Mucosa of rectum (tissue), 2 donors: ENCODE results near the gene BACH2.

Source experiments
- H3K27ac ChIP-seq, 2 donors: one replicate each; pipeline ENCODE4 v1.7.0; 2013; ENCODE audit warnings: inconsistent platforms in 2 of 2, low read depth in 2 of 2, low read length in 2 of 2
- H3K27me3 ChIP-seq, 2 donors: one replicate each; pipeline ENCODE4 v1.7.0; 2013; ENCODE audit warnings: low read length in 2 of 2; ENCODE audit not compliant: control insufficient read depth in 2 of 2, insufficient read depth in 2 of 2
- H3K36me3 ChIP-seq, 2 donors: one replicate each; pipeline ENCODE4 v1.7.0; 2013; ENCODE audit warnings: low read length in 2 of 2; ENCODE audit not compliant: control insufficient read depth in 2 of 2, insufficient read depth in 2 of 2
- H3K4me1 ChIP-seq, 2 donors: one replicate each; pipeline ENCODE4 v1.7.0; 2013; ENCODE audit warnings: low read length in 2 of 2, mild to moderate bottlenecking in 1 of 2; ENCODE audit not compliant: control insufficient read depth in 2 of 2, insufficient read depth in 2 of 2
- H3K4me3 ChIP-seq, 2 donors: one replicate each; pipeline ENCODE4 v1.7.0; 2013; ENCODE audit warnings: low read length in 2 of 2
- H3K9ac ChIP-seq, 2 donors: one replicate each; pipeline ENCODE4 v1.7.0; 2013; ENCODE audit warnings: low read length in 2 of 2, low read depth in 1 of 2, mild to moderate bottlenecking in 1 of 2
- H3K9me3 ChIP-seq, 2 donors: one replicate each; pipeline ENCODE4 v1.7.0; 2013; ENCODE audit warnings: low read length in 2 of 2; ENCODE audit not compliant: control insufficient read depth in 2 of 2
- donor health status: healthy.
- donor health status: Normal muscosa, but diverticular disease.

BACH2 gene

DNA sequence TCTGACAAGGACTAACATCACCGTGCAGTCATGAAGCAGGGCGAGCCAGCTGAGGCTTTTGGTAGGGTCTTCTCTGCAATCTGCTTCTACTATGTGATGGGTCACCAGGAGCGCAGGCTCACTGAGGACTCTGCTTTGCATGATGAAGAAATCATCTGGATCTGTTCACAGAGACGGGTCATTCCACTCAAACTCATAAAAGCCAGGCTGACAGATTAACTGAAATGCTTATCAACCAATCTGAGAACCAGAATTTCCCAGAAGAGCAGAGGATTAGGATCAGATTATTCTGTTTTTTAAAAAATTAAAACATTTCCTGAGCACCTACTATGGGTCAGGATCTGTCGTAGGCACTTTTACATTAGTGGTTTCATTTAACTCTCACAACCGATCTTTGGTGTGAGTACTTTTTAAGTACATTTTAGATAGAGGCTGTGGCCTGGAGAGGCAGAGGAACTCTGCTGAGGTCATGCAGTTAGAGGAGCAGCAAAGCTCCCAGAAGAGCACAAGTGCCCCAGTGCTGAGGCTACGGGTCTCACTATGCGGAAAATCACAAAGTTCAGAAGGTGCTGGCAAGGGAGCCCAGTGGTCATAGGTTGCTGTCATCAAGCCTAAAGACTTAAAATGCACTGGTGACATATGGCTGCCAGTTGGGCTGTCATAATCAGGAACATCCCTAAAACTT, 109.1 kb downstream of the BACH2 start:
- Histone ChIP-seq H3K27me3 (no peaks in the 10 kb centered on the region), H3K4me1 (peaks cover 0 to 4% of the 10 kb centered on the region in 2 donors), H3K4me3 (no peak overlapping the region), H3K27ac (peak overlapping the region in 1 of 2 donors; percentile 5), H3K9me3 (no peaks in the 10 kb centered on the region), H3K36me3 (no peaks in the 10 kb centered on the region), H3K9ac (no peak overlapping the region)

DNA sequence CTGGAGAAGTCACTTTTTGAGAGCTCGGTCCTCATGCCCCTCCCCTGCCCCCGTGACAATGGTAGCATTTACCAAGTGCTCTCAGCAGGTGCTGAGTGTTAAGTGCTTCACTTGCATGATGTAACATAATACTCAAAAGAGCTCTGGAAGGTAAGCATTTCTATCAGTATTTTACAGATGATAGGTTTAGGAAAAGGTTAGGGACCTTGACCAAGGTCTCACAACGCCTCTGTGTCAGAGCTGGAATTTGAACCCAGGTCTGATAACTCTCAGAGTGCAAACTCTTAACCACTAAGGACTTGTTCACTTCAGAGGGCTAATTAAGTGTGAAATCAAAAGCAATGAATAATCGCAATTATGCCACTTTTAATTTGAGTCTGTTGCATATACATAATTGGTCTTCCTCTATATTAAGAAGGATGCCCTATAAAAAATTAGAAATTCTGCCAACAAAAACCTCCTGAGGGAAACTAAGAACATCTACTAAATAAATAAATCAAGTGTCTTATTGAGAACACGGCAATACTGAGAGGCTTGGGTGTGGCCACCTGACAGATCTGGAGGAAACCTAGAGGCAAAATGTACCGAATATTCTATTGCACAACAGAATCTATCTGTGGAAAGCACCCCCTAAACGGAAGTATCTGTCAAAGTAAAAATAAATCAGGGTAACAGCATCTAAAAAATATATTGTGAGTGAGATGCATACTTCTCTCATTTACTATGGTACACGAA, 109.8 kb downstream of the BACH2 start:
- Histone ChIP-seq H3K27ac (no peak overlapping the region), H3K9me3 (no peaks in the 10 kb centered on the region), H3K36me3 (no peaks in the 10 kb centered on the region), H3K9ac (no peak overlapping the region), H3K27me3 (no peaks in the 10 kb centered on the region), H3K4me1 (peaks cover 0 to 4% of the 10 kb centered on the region in 2 donors), H3K4me3 (no peak overlapping the region)

DNA sequence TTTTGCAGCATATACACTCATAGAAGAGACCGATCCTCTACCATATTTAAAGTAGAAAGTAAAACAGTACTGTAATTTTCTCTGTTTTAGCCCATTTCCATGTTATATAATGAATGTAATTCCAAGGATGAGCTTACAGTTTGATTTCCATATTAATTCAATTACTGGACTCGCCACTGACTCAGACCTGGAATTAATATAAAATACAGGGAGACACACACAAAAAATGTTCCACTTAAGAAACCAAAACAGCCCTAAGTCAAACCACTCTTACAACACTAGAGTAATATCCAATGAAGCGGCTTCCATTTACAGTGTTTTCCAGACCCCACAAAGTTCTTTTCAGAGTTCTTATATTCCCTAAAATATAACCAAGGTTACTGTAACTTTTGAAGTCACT, 110.6 kb downstream of the BACH2 start:
- Histone ChIP-seq H3K27me3 (no peaks in the 10 kb centered on the region), H3K27ac (no peak overlapping the region), H3K36me3 (no peaks in the 10 kb centered on the region), H3K9ac (no peak overlapping the region), H3K9me3 (no peaks in the 10 kb centered on the region), H3K4me1 (peaks cover 0 to 4% of the 10 kb centered on the region in 2 donors), H3K4me3 (no peak overlapping the region)

GRCh38 chr6:90184334-90185298, 112.0 kb downstream of the BACH2 start:
- Histone ChIP-seq H3K4me3 (no peak overlapping the region), H3K27ac (no peak overlapping the region), H3K9ac (no peak overlapping the region), H3K9me3 (no peaks in the 10 kb centered on the region), H3K36me3 (no peaks in the 10 kb centered on the region), H3K27me3 (no peaks in the 10 kb centered on the region), H3K4me1 (peaks cover 0 to 4% of the 10 kb centered on the region in 2 donors)

DNA sequence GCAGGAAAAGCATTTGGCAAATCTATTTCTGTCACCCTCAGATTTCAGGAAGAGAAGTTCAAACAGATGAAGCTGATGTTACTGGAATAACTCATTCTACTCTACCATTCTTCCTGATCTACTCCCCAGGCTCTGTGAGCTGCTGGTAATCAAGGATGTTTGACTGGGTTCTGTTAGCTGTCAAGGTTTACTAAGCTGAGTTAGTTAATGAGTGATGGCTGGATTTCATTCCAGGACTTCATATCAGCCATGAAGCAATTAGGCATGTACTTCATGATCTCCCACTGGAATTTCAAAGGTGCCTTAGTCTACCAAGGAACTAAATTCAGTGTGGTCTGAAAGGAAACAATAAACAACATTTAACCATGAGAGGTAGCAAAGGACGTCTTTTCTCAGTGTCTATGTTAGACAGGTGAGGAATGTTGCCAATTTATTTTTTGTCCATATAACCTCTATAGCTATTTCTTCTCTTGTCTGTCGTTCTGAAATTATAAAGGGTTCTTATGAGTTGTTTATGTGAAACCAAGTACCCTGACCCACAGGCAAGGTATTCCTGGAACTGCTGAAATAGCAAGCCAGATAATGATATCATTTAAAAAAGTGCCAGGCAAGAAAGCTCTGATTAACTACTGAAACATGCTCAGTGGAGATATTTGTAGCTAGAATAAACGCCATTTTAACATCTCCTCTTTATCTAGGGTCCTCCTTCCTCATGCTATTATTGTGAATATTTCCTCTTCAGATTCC, 112.9 kb downstream of the BACH2 start:
- Histone ChIP-seq H3K27me3 (no peaks in the 10 kb centered on the region), H3K36me3 (no peaks in the 10 kb centered on the region), H3K9ac (no peak overlapping the region), H3K4me3 (no peak overlapping the region), H3K27ac (no peak overlapping the region), H3K4me1 (peaks cover 2 to 4% of the 10 kb centered on the region in 2 donors), H3K9me3 (no peaks in the 10 kb centered on the region)

- H3K9ac ChIP-seq = no peak overlapping the region
- no peaks in the 10 kb centered on the region for H3K9me3 ChIP-seq
- H3K36me3 ChIP-seq = no peaks in the 10 kb centered on the region
- no peaks in the 10 kb centered on the region for H3K27me3 ChIP-seq
- peaks cover 0 to 6% of the 10 kb centered on the region in 2 donors for H3K4me1 ChIP-seq
- H3K4me3 ChIP-seq = no peak overlapping the region
- no peak overlapping the region for H3K27ac ChIP-seq
Observed at GRCh38 chr6:90180526-90180925, 116.1 kb downstream of the BACH2 start.

- Histone ChIP-seq H3K27me3 (no peaks in the 10 kb centered on the region), H3K27ac (no peak overlapping the region), H3K36me3 (no peaks in the 10 kb centered on the region), H3K4me3 (no peak overlapping the region), H3K4me1 (peaks cover 0 to 6% of the 10 kb centered on the region in 2 donors), H3K9me3 (no peaks in the 10 kb centered on the region), H3K9ac (no peak overlapping the region)
Observed at GRCh38 chr6:90179190-90180169, 117.2 kb downstream of the BACH2 start.

- Histone ChIP-seq H3K9me3 (no peaks in the 10 kb centered on the region), H3K4me1 (peaks cover 0 to 6% of the 10 kb centered on the region in 2 donors), H3K27me3 (no peaks in the 10 kb centered on the region), H3K36me3 (no peaks in the 10 kb centered on the region), H3K9ac (no peak overlapping the region), H3K27ac (no peak overlapping the region), H3K4me3 (no peak overlapping the region)
Observed at GRCh38 chr6:90178384-90178855, 118.2 kb downstream of the BACH2 start.
